HG03135 (cell line): ENCODE results near the gene CSNK2A2.

Experiments
- ATAC-seq: cut with Tn5 transposase; IDR thresholded peaks from one replicate; pipeline ENCODE4 v1.9.1; 2021; ENCODE audit warnings: mild to moderate bottlenecking, moderate library complexity; ENCODE audit not compliant: unreplicated experiment

Gene CSNK2A2

DNA sequence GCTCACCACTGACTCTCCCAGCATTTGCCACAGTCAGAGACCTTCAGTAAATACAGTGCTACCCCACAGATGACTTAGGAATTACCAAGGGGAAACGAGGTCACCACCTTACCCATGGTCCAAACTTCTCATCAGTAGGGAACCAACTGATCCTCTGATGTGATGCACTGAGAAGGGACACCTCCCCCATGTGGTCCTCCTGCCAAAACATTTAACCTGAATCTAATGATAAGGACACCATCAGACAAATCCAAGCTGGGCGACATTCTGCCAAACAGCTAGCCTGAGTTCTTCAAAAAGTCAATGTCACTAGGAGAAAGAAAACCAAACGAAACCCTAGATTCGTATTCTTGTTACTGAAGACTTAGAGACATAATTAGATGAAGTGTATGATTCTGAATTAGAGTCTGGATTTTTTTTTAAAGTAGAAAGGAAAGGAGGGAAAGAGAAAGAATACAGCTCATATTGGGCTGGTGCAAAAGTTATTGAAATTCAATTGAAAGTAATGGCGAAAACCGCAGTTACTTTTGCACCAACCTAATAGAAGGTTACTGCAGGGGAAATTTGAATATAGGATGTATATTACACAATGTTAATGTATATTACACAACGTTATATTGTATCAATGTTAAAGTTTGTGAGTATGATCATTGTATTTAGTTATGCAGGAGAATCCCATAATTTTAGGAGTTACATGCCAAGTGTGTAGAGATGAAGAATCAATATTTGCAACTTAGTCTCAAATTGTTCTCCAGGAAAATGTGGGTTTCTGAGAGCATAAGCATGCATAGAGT is 2.3 kb upstream of the CSNK2A2 start:
- ATAC-seq = no peak

DNA sequence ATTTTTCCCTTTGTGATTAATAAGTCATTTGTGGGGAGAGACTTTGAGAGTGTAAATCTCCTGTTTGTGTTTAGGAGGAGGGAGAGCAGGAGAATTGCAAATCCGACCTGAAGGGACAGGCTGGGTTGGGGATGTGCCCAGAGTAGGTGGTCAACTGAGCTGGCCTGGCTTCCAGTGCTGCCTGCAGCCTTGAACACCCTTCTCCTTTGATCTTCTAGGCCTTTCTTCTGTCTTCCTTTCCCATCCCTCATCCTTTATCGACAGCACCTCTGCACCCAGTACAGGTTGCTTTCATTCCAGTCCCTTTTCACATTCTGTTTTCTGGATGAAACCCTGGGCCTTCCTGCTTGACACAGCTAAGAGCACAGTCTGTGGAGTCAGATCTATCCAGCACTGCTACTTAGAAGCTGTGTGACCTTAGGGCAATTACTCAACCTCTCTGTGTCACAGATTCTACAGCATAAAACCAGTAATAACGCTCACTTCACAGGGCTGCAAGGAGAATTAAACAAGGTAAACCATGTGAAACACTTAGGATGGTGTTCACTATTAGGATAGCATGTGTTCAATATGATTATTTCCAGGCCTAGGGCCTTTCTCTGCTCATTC is 1.0 kb upstream of the CSNK2A2 start:
- ATAC-seq = no peak

DNA sequence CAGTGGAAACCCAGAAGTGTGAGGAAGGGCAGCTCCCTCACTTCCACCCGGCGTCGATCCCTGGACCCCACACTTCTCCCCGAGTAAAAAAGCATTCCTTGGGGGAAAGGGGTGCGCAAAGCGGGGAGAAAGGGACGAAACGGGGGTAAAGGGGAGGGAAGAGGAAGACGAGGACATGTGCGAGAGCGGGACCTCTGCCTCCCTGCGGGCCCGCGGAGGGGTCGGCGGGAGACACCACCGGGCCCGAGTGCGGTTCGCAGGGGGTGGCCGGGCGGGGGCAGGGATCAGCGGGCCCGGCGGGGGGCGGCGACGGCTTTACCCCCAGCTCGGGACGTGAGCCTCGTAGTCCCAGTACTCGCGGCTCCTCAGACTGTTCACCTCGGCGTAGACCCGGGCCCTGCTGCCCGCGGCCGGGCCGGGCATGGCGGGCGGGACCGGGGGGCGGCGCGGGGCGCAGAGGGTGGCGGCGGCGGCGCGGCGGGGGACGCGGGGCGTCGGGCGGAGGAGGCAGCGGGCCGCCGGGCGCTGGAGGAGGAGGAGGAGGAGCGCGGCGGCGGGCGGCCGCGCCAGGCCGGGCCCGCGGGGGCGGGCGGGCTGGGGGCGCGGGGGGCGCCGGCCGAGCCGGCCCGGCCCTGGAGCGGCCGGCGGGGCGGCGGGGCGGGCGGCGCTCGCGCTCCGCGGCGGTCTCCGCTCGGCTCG is 443 bp downstream of the CSNK2A2 start:
- peak; percentile 34 for ATAC-seq

DNA sequence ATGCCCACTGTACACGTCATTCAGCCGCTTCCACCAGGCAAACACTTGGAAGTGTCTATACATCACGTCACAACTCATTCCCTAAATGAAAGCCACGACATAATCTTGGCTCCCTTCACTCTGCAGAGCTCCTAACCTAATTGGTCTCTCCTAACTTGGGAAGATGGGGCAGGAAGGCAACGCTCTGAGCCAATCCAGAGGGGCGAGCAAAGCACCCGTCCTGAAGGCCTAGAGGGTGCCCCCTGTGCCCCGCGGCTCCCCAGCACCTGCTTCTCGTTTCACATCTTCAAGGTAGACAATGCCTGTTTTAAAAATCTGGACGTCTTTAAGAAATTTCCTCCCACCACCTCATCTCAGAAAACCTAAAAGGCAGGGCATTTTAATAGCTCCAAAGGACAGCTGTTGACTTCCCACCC is 1.0 kb downstream of the CSNK2A2 start:
- ATAC-seq = no peak

DNA sequence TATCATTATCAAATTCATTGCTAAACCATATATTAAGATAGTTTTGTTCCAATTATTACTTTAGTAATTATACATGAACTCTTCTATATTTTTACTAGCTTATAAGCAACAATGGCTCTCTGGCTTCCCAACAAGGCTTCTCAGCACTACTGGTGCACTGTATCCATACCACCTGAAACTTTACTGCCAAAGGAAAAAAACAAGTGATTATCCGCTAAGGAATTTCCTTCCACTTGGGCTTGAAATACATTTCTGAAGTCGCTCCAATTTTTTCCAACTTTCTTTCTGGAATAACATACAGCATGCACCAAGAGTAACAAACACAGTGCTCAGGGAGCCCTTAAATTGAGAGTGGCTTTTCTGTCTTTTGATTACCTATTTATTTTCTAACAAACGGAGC is 2.1 kb downstream of the CSNK2A2 start:
- no peak for ATAC-seq

DNA sequence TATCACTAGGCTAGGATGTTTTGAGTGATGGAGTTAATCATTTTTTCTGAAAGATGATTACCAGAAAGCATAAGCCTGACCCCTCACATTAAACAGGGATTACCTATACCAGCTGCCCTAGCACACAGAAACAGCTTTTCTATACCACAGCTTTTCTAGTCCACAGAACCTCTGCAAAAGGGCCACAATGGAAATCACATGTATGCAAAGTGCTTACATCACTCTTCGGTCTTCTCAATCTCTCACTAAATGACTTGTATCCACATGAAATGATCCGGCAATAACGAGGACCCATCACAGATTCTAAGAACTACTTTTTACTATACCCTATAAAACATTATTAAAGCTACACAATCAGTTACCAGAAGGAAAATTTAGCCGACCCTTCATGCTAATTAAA is 2.6 kb downstream of the CSNK2A2 start:
- ATAC-seq = no peak

DNA sequence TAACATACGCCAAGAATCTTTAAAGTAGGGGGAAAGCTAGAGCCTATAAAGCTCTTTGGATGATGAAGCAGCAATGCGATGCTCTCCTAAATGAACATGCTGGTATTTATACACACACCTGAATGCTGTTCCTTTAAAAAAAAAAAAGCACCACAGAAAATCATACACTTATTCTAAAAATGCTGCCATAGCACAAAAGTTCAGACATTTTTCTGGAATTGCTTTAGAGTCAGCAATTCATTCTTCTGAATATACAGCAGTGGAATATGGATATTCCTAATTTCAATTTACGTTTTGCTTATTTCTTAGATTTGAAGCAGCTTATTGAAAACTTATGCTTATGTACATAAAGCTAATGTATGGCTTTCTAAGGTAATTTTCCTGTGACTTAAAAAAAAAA is 3.1 kb downstream of the CSNK2A2 start:
- no peak for ATAC-seq

DNA sequence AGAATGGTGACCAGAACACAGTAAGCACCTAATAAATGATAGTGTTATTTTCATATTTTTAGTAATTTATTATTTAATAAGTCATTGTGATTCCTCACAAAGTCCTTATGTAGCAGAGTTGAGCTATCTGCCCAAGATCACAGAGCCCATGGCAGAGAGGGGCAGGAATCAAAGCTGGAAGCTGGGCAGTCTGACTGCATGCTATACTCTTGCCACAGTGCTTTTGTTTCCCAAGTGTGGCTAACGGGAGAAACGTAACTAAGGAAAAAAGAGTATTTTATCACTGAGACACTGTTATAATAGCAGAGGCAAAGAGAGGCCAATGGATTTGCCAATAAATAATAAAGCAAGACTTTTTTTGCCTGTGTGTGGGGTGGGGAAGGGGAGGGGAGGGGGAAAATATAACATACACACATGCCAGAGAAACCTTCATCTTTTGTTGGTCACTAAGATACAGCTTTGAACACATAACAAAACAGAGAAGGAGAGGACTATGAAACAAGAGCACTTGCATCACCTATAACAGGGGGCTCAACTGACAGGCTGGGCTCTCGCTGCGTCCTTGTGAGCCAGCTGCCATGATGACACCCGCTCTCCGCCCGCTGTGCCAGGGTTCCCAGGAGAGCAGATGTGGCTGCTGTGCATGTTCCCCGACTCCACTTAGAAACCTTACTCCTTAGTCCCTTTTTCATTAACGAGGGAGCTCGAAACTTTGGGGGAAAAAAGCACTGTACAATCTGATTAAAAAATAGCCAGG is 10.1 kb downstream of the CSNK2A2 start:
- ATAC-seq = no peak

DNA sequence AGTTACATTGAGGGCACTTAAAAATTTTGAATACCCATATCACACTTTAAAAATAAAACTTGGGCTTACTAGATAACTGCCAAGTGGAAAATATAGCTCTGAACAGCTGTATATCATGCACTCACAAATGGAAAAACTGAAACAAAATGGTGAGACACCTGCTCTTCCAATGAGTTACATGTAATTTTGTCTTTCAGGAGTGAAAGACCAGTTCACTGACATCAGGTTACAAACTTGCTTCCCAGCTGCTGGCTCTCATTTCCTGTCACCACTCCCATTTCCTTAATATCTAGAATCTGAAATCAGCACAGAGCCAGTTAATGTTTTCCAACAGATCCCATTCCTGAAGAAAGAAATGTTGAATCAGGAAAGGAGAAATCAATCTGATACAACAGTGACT is 10.8 kb downstream of the CSNK2A2 start:
- ATAC-seq = no peak

DNA sequence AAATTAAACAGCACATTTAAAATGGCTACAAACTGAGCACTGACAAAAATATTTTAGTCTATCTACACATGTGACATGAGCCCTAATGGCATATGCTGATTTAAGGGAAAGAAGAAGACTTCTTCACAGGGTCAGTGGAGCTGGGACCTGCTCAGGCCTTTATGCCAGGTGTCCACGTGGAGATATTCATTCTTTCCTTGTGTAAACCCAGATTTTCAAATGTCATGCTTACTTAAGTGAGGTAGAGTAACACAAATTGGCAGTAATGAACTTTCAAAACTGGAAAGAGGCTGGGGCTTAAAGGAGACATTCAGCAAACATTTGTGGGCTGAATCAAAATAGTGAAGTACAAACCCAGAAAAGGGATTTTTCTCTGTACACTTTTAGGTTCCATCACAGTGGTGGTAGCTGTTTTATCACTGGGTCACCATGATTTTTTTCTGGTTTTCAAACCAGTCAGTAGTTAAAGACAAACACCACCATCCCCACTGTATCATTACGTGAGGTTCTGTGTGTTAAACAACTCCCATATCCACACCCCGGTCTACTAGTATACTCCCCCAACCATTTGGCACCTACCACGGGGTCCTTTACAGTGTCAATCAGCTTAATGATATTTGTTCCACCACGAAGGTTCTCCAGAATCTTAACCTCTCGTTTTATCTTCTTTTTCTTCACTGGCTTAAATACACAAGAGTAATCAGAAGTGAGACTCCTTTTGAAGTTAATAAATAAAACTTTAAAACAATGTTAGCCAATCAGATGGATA is 11.5 kb downstream of the CSNK2A2 start:
- ATAC-seq = no peak

DNA sequence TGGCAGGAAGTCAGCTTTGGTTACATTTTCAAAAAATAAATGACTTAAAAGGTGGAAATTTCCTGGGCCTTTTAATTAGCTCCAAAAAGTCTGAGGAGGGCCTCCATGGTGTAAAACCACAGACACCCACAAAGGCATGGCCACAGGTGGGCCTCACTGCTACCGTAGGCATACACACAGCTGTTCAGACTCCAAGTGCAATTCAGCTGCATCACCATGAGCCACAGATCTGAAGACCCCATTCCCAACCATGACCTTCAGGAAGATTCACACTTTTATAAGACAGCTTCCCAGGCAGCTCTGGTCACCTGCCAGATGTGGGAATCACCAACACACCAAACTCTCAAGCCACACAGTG is 20.6 kb downstream of the CSNK2A2 start:
- ATAC-seq = no peak

DNA sequence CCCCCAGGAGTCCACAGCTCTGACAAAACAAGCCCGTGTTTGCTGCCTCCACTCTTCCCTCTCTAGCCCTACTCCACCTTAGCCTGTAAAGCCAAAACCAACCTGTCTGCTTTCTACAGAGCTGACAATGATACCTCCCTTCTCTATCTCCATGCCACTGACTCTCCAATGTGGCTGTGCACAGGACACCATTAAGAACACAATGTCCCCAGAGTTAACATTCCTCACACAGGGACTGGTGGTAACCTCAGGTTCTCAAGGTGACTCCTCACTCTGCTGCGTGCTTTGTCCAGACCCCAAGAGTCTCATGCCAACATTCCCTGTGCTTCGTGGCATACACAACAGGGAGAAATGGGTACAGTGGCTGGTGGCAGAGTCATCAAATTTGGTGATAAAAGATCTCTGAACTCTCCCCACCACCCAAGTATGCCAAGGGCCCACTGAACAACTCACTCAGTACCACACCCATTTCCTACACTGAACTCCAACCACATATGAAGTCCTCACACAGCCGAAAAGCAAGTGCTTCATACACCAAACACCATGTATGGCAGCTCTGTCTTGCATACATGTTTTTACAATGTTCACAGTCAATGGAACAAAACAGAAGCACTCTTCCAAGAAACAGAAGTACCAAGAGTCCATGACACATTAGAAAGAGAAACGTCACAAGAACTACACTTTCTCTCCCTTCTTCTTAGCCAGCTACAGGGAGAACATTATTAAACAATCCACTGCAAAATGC is 21.1 kb downstream of the CSNK2A2 start:
- ATAC-seq = no peak

DNA sequence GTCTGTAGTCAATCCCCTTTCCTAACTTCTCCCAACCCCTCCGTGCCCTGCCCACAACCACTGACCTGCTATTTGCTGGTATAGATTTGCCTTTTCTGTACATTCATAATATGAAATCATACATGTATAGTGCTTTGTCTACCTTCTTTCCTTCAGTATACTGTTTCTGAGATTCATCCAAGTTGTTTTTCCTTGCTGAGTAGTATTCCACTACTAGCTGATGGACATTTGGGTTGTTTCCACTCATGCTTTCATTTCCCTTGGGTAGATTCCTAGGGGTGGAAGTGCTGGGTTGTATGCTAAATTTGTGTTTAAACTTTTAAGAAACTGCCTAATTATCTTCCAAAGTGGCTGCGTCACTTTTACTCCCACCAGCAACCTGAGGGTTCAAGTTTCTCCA is 27.7 kb downstream of the CSNK2A2 start:
- no peak for ATAC-seq

DNA sequence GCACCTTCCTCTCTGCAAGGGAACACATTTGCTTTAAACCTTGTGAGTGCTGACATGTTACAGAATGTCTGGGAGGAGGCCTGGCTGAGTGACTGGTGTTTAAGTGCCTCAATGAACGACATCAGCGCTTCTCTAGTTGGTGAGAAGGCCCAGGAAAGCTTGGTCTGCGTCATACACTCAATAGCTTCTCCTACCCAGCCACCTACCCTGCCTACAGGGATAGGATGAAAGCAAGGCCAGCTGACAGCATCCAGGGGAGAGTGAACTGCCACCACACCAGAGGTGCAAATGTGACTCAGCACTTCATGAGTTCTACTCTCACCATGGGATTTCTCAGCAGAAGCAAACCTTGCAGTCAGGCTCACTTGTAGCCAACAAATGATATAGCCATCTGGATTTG is 37.1 kb downstream of the CSNK2A2 start:
- no peak for ATAC-seq

DNA sequence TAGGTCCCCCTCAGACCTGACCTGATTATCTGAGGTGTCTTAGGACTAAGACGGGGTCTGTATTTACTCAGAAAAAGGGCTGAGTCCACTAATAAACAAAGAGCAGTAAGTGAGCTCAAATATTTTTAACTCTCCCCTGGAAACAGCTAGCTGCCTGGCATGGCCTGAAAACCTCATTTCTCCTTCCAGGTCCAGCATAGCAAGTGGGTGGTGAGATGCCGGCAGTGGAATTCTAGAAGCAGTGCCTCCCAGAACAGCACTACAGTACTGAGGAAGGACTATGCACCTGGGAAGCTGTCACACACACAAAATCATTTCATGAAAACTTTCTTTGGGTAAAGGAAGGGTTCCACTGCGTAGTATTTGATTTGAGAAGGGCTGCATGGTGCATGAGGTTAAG is 39.2 kb downstream of the CSNK2A2 start:
- no peak for ATAC-seq

DNA sequence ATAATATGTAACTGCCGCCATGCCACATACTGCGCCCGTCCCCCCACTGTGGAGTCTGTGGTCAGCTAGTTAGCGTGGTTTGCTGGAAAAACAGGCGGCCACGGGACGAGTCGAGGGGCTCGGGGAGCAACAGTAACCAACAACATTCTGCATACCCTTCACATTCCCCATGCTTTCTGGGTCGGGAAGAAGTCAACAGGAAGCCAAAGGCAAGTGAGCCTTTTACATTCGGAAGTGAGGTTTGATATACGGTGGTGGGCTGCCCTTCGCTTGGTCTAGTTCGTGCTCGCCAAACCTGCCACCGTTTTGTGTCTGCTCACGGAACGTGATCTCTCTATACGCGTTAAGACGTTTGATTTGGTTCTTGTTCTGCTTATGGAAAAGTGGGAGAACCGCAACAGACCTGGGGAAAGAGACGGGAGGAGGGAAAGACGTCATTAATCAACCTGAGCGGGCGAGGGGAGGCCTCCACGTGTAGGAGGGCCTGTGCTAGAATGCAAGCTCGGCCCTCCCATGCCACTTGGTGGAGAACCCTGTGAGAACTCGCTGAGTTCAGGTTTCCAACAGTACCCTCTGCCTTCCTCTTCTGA is 39.9 kb downstream of the CSNK2A2 start:
- ATAC-seq = no peak

DNA sequence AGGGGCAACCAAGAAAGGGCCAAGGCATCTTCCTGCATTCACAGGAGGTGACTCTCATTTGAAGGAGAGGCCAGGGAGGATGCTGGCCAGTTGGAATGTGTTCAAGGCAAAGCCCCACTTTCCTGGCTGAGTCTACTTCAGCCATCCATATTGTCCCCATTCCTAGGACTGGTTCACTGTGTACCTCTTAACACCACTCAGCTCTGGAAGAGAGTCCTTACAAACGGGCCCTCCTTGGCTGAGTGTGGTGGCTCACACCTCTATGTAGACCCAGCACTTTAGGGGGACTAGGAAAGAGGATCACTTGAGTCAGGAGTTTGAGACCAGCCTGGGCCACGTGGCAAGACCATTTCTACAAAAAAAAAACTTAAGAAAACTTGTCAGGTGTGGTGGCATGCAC is 40.7 kb downstream of the CSNK2A2 start:
- no peak for ATAC-seq

DNA sequence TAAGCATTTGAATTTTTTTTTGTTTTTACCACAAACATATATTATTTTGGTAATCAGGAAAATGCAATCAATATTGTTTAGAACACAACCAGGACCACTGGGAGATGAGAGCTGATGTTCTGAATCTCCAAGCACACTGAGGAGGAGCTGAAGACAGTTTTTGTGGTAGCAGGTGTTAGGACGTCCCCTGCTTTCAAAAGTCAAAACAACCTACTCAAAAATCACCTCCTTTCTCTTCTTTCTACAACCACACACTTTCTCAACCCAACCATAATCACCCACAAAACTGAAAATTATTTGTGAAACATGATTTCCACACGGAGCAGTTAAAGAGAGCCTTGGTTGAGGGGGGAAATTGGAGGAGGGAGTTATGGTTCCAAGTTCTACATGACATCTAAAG is 42.1 kb downstream of the CSNK2A2 start:
- ATAC-seq = no peak

DNA sequence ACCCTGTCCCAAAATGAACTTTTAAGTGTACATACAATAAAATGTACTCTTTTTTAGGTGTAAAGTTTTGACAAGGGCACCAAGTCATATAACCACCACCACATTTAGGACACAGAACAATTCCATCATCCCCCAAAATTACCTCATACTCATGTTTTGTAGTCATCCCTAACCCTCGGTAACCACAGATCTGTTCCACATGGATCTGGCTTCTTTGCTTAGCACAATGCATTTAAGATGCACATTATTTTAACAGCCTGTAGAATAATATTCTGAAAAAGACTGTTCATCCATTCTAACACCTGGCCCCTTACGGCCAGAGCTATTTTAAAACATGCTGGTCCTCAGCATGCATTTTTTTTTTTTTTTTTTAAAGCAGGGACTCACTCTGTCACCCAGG is 43.6 kb downstream of the CSNK2A2 start:
- no peak for ATAC-seq
